Astrocyte (in vitro differentiated cells and primary cell): ENCODE data around the gene MAPK8IP2. TPM values are rescaled to one million over a fixed set of nuclear protein-coding genes. Genes with fewer than 3 reads are reported as not detected.
A peak's percentile ranks its signal among the peaks of the same experiment; 100 is the strongest.

Experiments used
- DNase-seq: peaks from one replicate; pipeline ENCODE4 v3.0.0-alpha.2; 2010; ENCODE audit warnings: low read depth
- FAIRE-seq: peaks from 2 replicates; lab custom pipeline; 2011; peaks lifted over from hg19 to GRCh38; lab: Jason Lieb, UNC
- H2AFZ ChIP-seq: 2 replicates; pipeline ENCODE4 v1.6.0; 2012; ENCODE audit warnings: low read depth, low read length, inconsistent platforms
- H3K27ac ChIP-seq: 2 replicates; pipeline ENCODE4 v1.5.1; 2011; ENCODE audit warnings: low read depth, low read length, inconsistent platforms
- H3K27me3 ChIP-seq: 2 replicates; pipeline ENCODE4 v1.6.0; 2011; ENCODE audit warnings: low read length, inconsistent platforms; ENCODE audit not compliant: insufficient read depth
- H3K36me3 ChIP-seq: 2 replicates; pipeline ENCODE4 v1.5.1; 2011; ENCODE audit warnings: low read length, inconsistent platforms; ENCODE audit not compliant: insufficient read depth
- H3K4me1 ChIP-seq: 2 replicates; pipeline ENCODE4 v1.5.1; 2011; ENCODE audit warnings: low read length, inconsistent platforms; ENCODE audit not compliant: insufficient read depth
- H3K4me2 ChIP-seq: 2 replicates; pipeline ENCODE4 v1.6.0; 2012; ENCODE audit warnings: low read length, inconsistent platforms
- H3K4me3 ChIP-seq: 2 replicates; pipeline ENCODE4 v1.5.1; 2011; ENCODE audit warnings: low read depth, mild to moderate bottlenecking, low read length, inconsistent platforms; ENCODE audit not compliant: insufficient read depth
- H3K79me2 ChIP-seq: 2 replicates; pipeline ENCODE4 v1.6.0; 2012; ENCODE audit warnings: mild to moderate bottlenecking, low read length, inconsistent platforms; ENCODE audit not compliant: insufficient read depth
- H3K9ac ChIP-seq: 2 replicates; pipeline ENCODE4 v1.6.0; 2012; ENCODE audit warnings: mild to moderate bottlenecking, low read length, inconsistent platforms
- H3K9me3 ChIP-seq: 2 replicates; pipeline ENCODE4 v1.5.1; 2012; ENCODE audit warnings: low read depth, mild to moderate bottlenecking, low read length, inconsistent platforms; ENCODE audit not compliant: insufficient read depth
- H4K20me1 ChIP-seq: 2 replicates; pipeline ENCODE4 v1.6.0; 2012; ENCODE audit warnings: low read length, inconsistent platforms; ENCODE audit not compliant: insufficient read depth
- H3K27ac Mint-ChIP-seq: one replicate; pipeline ENCODE4 v1.8.0; 2021; ENCODE audit warnings: mild to moderate bottlenecking, mixed read lengths; ENCODE audit not compliant: unreplicated experiment
- H3K27me3 Mint-ChIP-seq: one replicate; pipeline ENCODE4 v1.8.0; 2021; ENCODE audit warnings: low read depth, mixed read lengths; ENCODE audit not compliant: unreplicated experiment
- H3K36me3 Mint-ChIP-seq: one replicate; pipeline ENCODE4 v1.8.0; 2021; ENCODE audit warnings: low read depth, mixed read lengths; ENCODE audit not compliant: unreplicated experiment
- H3K4me1 Mint-ChIP-seq: one replicate; pipeline ENCODE4 v1.8.0; 2021; ENCODE audit warnings: low read depth, mixed read lengths; ENCODE audit not compliant: unreplicated experiment
- H3K4me3 Mint-ChIP-seq: one replicate; pipeline ENCODE4 v1.8.0; 2021; ENCODE audit warnings: mild to moderate bottlenecking, moderate library complexity, mixed read lengths; ENCODE audit not compliant: unreplicated experiment
- H3K9me3 Mint-ChIP-seq: one replicate; pipeline ENCODE4 v1.8.0; 2021; ENCODE audit warnings: mild to moderate bottlenecking, mixed read lengths; ENCODE audit not compliant: unreplicated experiment
- EZH2 ChIP-seq: IDR thresholded peaks from 2 replicates; pipeline ENCODE4 v1.6.1; 2012; ENCODE audit warnings: mild to moderate bottlenecking, low read length, inconsistent platforms; ENCODE audit not compliant: insufficient read depth
- total RNA-seq: library from RNA; stranded (reverse); gene quantifications from 2 replicates; pipeline ENCODE4 v1.2.1, GENCODE V29; 2021
- TF ChIP-seq, protein P1 (sequence below): IDR thresholded peaks from 2 replicates; pipeline ENCODE4 v1.5.1; 2011; ENCODE audit warnings: low read depth, mild to moderate bottlenecking, inconsistent platforms, low read length, moderate library complexity; ENCODE audit not compliant: insufficient read depth

The MAPK8IP2 gene
- total RNA-seq, 1 donor from 2014 or later, result 4.7 TPM

DNA sequence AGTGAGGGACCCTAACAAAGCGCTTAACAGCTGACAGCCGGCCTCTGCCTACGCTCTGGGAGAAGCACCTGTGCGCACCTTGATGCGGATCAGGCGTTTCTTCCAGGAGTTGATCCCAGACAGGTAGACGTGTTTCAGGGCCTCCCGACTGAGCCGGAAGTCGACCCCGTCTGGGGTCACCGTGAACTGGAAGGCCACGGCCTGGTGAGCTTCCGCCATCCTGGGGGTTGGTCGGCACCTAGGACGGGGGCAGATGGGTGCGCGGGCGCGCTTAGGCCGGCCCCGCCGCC lies 23.0 kb upstream of the MAPK8IP2 start:
- H3K27ac Mint-ChIP-seq, result no peak overlapping the region
- peaks cover 3% of the 10 kb centered on the region for H3K4me1 Mint-ChIP-seq
- Histone ChIP-seq H3K4me2 (no peak overlapping the region), H3K27me3 (peaks cover 8% of the 10 kb centered on the region), H3K36me3 (no peaks in the 10 kb centered on the region), H3K27ac (no peak overlapping the region), H2AFZ (no peak overlapping the region), H3K4me1 (peaks cover 9% of the 10 kb centered on the region), H3K9ac (no peak overlapping the region), H3K9me3 (no peaks in the 10 kb centered on the region), H4K20me1 (no peaks in the 10 kb centered on the region), H3K79me2 (peaks cover 6% of the 10 kb centered on the region), H3K4me3 (no peak overlapping the region)
- DNase-seq, result no peak
- no peaks in the 10 kb centered on the region for H3K27me3 Mint-ChIP-seq
- H3K36me3 Mint-ChIP-seq, result peaks cover 4% of the 10 kb centered on the region
- TF ChIP-seq, protein P1, sequence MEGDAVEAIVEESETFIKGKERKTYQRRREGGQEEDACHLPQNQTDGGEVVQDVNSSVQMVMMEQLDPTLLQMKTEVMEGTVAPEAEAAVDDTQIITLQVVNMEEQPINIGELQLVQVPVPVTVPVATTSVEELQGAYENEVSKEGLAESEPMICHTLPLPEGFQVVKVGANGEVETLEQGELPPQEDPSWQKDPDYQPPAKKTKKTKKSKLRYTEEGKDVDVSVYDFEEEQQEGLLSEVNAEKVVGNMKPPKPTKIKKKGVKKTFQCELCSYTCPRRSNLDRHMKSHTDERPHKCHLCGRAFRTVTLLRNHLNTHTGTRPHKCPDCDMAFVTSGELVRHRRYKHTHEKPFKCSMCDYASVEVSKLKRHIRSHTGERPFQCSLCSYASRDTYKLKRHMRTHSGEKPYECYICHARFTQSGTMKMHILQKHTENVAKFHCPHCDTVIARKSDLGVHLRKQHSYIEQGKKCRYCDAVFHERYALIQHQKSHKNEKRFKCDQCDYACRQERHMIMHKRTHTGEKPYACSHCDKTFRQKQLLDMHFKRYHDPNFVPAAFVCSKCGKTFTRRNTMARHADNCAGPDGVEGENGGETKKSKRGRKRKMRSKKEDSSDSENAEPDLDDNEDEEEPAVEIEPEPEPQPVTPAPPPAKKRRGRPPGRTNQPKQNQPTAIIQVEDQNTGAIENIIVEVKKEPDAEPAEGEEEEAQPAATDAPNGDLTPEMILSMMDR, result no peak
- H3K4me3 Mint-ChIP-seq, result no peak overlapping the region
- FAIRE-seq, result no peak
- H3K9me3 Mint-ChIP-seq, result no peaks in the 10 kb centered on the region

- no peaks in the 10 kb centered on the region for H4K20me1 ChIP-seq
- no peak within 1 kb of the TSS for H3K4me2 ChIP-seq
- FAIRE-seq (no peak), DNase-seq (no peak)
- H3K36me3 ChIP-seq, result no peaks in the 10 kb centered on the region
- no peak within 1 kb of the TSS for H3K4me3 ChIP-seq
- no peak within 1 kb of the TSS for H3K27ac Mint-ChIP-seq
- H3K36me3 Mint-ChIP-seq, result peaks cover 3% of the 10 kb centered on the region
- no peaks in the 10 kb centered on the region for H3K9me3 ChIP-seq
- H3K27me3 ChIP-seq, result peaks cover 8% of the 10 kb centered on the region
- H3K4me1 ChIP-seq, result peaks cover 9% of the 10 kb centered on the region
- no peaks in the 10 kb centered on the region for H3K9me3 Mint-ChIP-seq
- H3K27ac ChIP-seq, result no peak within 1 kb of the TSS
- H3K27me3 Mint-ChIP-seq, result no peaks in the 10 kb centered on the region
- TF ChIP-seq EZH2, result peak; percentile 62
- TF ChIP-seq, protein P1, result no peak
- peaks cover 6% of the 10 kb centered on the region for H3K79me2 ChIP-seq
- H3K4me3 Mint-ChIP-seq, result no peak within 1 kb of the TSS
- H3K4me1 Mint-ChIP-seq, result peaks cover 3% of the 10 kb centered on the region
- H2AFZ ChIP-seq, result no peak within 1 kb of the TSS
- no peak within 1 kb of the TSS for H3K9ac ChIP-seq
These were observed 22.4 kb upstream of the MAPK8IP2 start, which contains the start of gene CPT1B for GRCh38 chr22:50577987-50578775. TSS of gene CPT1B (minus strand) at chr22:50578427. CDS start at chr22:50577915, 512 bp downstream.

GRCh38 chr22:50578776-50579310 lies 21.8 kb upstream of the MAPK8IP2 start:
- H2AFZ ChIP-seq, result no peak overlapping the region
- H3K79me2 ChIP-seq, result peaks cover 6% of the 10 kb centered on the region
- H3K4me1 ChIP-seq, result peaks cover 14% of the 10 kb centered on the region
- H3K36me3 ChIP-seq, result no peaks in the 10 kb centered on the region
- Mint-ChIP-seq H3K4me3 (no peak overlapping the region), H3K4me1 (peaks cover 3% of the 10 kb centered on the region), H3K27me3 (no peaks in the 10 kb centered on the region), H3K9me3 (no peaks in the 10 kb centered on the region), H3K36me3 (peaks cover 3% of the 10 kb centered on the region), H3K27ac (no peak overlapping the region)
- DNase-seq (no peak), FAIRE-seq (no peak)
- no peak overlapping the region for H3K4me2 ChIP-seq
- H3K4me3 ChIP-seq, result no peak overlapping the region
- TF ChIP-seq EZH2, result no peak
- TF ChIP-seq, protein P1, result no peak
- no peak overlapping the region for H3K9ac ChIP-seq
- no peaks in the 10 kb centered on the region for H4K20me1 ChIP-seq
- no peaks in the 10 kb centered on the region for H3K9me3 ChIP-seq
- H3K27ac ChIP-seq, result no peak overlapping the region
- peaks cover 8% of the 10 kb centered on the region for H3K27me3 ChIP-seq
